A673 (cell line): ENCODE data around the gene ILF3. TPM values are rescaled to one million over a fixed set of nuclear protein-coding genes. Genes with fewer than 3 reads are reported as not detected.

Source experiments
- BruUV-seq: library from RNA; stranded (reverse); fragments of 400-500 nt; replicated peaks from 2 replicates; lab custom pipeline; 2021; lab: Mats Ljungman, UMichigan
- CTCF ChIA-PET: fragments of 300-600 bp; sonication (Branson Sonifier 250); formaldehyde crosslinking; loops from one replicate; lab custom pipeline; 2022; ENCODE audit warnings: antibody characterized with exemption; lab: Charles Lee
- POLR2A ChIA-PET: fragments of 300-600 bp; sonication (Branson Sonifier 250); formaldehyde crosslinking; loops from one replicate; lab custom pipeline; 2022; ENCODE audit warnings: antibody characterized with exemption; ENCODE audit not compliant: low non-redundant PET; lab: Charles Lee
- DNase-seq: peaks from one replicate; pipeline ENCODE4 v3.0.0-alpha.2; 2015; ENCODE audit warnings: low spot score
- H3K27ac ChIP-seq: fragments of 200-600 bp; sonication (generic); 2 replicates; pipeline ENCODE4 v1.5.1; 2016; ENCODE audit warnings: mixed run types, low read depth, mild to moderate bottlenecking, mixed read lengths, antibody characterized with exemption, low read length; ENCODE audit not compliant: poor library complexity, severe bottlenecking
- H3K27me3 ChIP-seq: fragments of 200-600 bp; sonication (generic); replicated peaks from 2 replicates; pipeline ENCODE4 v1.6.1; 2017; ENCODE audit warnings: mixed run types, low read depth, mild to moderate bottlenecking, mixed read lengths, antibody characterized with exemption, low read length; ENCODE audit not compliant: insufficient read depth, poor library complexity
- H3K36me3 ChIP-seq: fragments of 200-600 bp; sonication (generic); 2 replicates; pipeline ENCODE4 v1.6.1; 2016; ENCODE audit warnings: mixed run types, mild to moderate bottlenecking, mixed read lengths, antibody characterized with exemption, low read length; ENCODE audit not compliant: insufficient read depth, poor library complexity, severe bottlenecking
- H3K4me1 ChIP-seq: fragments of 200-600 bp; sonication (generic); 2 replicates; pipeline ENCODE4 v1.6.1; 2017; ENCODE audit warnings: mixed run types, mild to moderate bottlenecking, mixed read lengths, antibody characterized with exemption, low read length; ENCODE audit not compliant: insufficient read depth, poor library complexity, severe bottlenecking
- H3K4me3 ChIP-seq: fragments of 200-600 bp; sonication (generic); 2 replicates; pipeline ENCODE4 v1.5.1; 2016; ENCODE audit warnings: low read depth, mixed run types, mild to moderate bottlenecking, mixed read lengths, low read length; ENCODE audit not compliant: poor library complexity, severe bottlenecking
- H3K9me3 ChIP-seq: fragments of 200-600 bp; sonication (generic); 2 replicates; pipeline ENCODE4 v1.6.1; 2016; ENCODE audit warnings: mixed run types, low read depth, mild to moderate bottlenecking, mixed read lengths, antibody characterized with exemption, low read length; ENCODE audit not compliant: poor library complexity, severe bottlenecking
- EZH2 ChIP-seq: fragments of 200-600 bp; sonication (generic); IDR thresholded peaks from 2 replicates; pipeline ENCODE4 v1.6.1; 2017; ENCODE audit warnings: borderline replicate concordance, low read depth, mild to moderate bottlenecking, mixed read lengths, antibody characterized with exemption, low read length; ENCODE audit not compliant: poor library complexity, severe bottlenecking
- intact Hi-C: fragments of 100-400 bp; cut with micrococcal nuclease; formaldehyde crosslinking; loops from one replicate; pipeline ENCODE4 v1.10.0; 2022; ENCODE audit not compliant: unreplicated experiment
- total RNA-seq: library from RNA; stranded (reverse); gene quantifications from 2 replicates; pipeline ENCODE4 v1.2.3, GENCODE V29; 2021
- TF ChIP-seq, protein P1 (sequence below): fragments of 300-800, 200-600 bp; sonication (generic); conservative IDR thresholded peaks from 2 replicates; pipeline ENCODE4 v1.5.1; 2017; ENCODE audit warnings: low read depth, mild to moderate bottlenecking, antibody characterized with exemption, low read length, moderate library complexity, mixed read lengths

ILF3 gene
- total RNA-seq, 1 experiment from 2014 or later = 683 TPM

DNA sequence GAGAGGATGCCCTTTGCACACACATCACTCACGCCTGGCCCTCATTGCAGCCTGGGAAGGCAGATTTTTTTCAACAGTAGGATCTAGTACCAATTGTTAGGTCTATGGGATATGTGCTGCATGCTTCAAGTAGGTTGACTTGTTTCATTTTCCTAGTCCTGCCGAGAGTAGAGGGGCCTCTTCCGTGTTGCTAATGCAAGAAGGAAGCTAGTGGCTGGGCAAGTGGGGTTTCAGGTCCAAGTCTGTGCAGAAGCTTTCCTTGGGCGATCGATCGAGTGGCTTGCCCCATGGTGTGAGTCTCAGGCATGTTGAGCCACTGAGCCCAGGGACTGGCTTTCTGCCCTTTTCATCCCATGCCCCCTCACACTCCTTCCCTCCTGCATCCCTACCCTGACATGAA, 13.7 kb downstream of the ILF3 start:
- BruUV-seq = no TSS peak
- TF ChIP-seq, protein P1, sequence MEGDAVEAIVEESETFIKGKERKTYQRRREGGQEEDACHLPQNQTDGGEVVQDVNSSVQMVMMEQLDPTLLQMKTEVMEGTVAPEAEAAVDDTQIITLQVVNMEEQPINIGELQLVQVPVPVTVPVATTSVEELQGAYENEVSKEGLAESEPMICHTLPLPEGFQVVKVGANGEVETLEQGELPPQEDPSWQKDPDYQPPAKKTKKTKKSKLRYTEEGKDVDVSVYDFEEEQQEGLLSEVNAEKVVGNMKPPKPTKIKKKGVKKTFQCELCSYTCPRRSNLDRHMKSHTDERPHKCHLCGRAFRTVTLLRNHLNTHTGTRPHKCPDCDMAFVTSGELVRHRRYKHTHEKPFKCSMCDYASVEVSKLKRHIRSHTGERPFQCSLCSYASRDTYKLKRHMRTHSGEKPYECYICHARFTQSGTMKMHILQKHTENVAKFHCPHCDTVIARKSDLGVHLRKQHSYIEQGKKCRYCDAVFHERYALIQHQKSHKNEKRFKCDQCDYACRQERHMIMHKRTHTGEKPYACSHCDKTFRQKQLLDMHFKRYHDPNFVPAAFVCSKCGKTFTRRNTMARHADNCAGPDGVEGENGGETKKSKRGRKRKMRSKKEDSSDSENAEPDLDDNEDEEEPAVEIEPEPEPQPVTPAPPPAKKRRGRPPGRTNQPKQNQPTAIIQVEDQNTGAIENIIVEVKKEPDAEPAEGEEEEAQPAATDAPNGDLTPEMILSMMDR = no peak
- TF ChIP-seq EZH2 = no peak
- ChIA-PET CTCF (no interaction called here), POLR2A (no interaction called here)
- H3K4me3 ChIP-seq = no peak overlapping the region
- no peak overlapping the region for H3K27ac ChIP-seq
- intact Hi-C loops = no loop called here
- DNase-seq = no peak
- no peaks in the 10 kb centered on the region for H3K27me3 ChIP-seq
- H3K4me1 ChIP-seq = peaks cover 29% of the 10 kb centered on the region
- H3K9me3 ChIP-seq = no peaks in the 10 kb centered on the region
- H3K36me3 ChIP-seq = peaks cover 39% of the 10 kb centered on the region

DNA sequence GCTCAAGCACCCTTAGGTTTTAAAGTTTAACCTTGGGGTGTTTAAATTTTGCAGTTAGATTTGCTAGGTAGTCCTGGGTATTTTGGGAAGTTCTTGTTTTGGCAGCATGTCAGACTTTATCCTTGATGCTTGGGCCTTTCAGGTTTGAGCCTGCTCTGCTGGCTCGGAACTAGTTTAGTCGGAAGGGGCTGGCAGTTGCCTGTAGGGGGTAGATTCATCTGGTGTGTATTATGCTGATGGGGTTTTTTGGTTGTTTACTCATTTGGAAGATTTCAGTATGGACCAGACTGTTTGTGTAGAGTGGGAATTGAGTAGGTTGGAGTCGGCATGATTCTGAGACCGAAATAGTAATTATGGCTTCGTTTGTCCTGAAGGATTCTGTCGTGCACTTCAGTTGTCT, 15.1 kb downstream of the ILF3 start:
- Histone ChIP-seq H3K9me3 (no peaks in the 10 kb centered on the region), H3K27ac (no peak overlapping the region), H3K4me3 (no peak overlapping the region), H3K27me3 (no peaks in the 10 kb centered on the region), H3K36me3 (peaks cover 48% of the 10 kb centered on the region), H3K4me1 (peaks cover 28% of the 10 kb centered on the region)
- POLR2A ChIA-PET = interaction anchor here (0.6 kb wide), 1 partner anchor 27 kb away, joined by 3 read pairs; no protein-coding TSS in a partner anchor
- no TSS peak for BruUV-seq
- intact Hi-C loops = no loop called here
- DNase-seq = no peak
- CTCF ChIA-PET = no interaction called here
- TF ChIP-seq, protein P1 = no peak
- no peak for TF ChIP-seq EZH2

DNA sequence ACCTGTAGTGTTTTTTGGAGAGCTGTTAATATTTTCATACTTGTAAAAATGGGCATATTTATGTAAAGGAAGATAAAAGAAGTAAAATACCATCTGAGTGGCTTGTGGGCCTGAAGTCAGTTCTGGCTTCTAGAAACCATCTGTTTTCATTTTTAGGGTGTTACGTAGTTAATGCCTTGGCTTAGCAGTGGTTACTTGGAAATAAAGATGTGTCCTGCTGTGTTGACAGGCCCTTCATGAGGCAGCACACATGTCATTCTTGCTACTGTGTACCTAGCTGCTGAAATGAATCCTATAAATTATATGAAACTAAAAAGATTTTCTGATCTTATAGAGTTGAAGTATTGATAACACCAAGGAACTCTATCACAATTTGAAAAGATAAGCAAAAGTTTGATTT, 16.0 kb downstream of the ILF3 start:
- ChIA-PET POLR2A (no interaction called here), CTCF (no interaction called here)
- Histone ChIP-seq H3K4me1 (peaks cover 28% of the 10 kb centered on the region), H3K27ac (no peak overlapping the region), H3K36me3 (peaks cover 56% of the 10 kb centered on the region), H3K27me3 (no peaks in the 10 kb centered on the region), H3K4me3 (no peak overlapping the region), H3K9me3 (no peaks in the 10 kb centered on the region)
- TF ChIP-seq, protein P1 = no peak
- no peak for TF ChIP-seq EZH2
- BruUV-seq = no TSS peak
- DNase-seq = peak; percentile 52
- intact Hi-C loops = no loop called here
